Stimulated activated naive CD8-positive, alpha-beta T cell treated with anti-CD3 and anti-CD28 coated beads, Interleukin-15, Interleukin-2, amounts not matched to agents 100 ng/mL and 50 ng/mL, for 24 hours (primary cell): ENCODE results near the gene MRGPRF.

Source experiments
- H3K27ac Mint-ChIP-seq: one replicate; pipeline ENCODE4 v1.8.0; 2021; ENCODE audit warnings: mild to moderate bottlenecking, mixed read lengths
- H3K27me3 Mint-ChIP-seq: one replicate; pipeline ENCODE4 v1.8.0; 2021; ENCODE audit warnings: mixed read lengths
- H3K36me3 Mint-ChIP-seq: one replicate; pipeline ENCODE4 v1.8.0; 2021; ENCODE audit warnings: low read depth, mixed read lengths
- H3K4me1 Mint-ChIP-seq: one replicate; pipeline ENCODE4 v1.8.0; 2021; ENCODE audit warnings: low read depth, mixed read lengths
- H3K4me3 Mint-ChIP-seq: one replicate; pipeline ENCODE4 v1.8.0; 2021; ENCODE audit warnings: mild to moderate bottlenecking, mixed read lengths
- H3K9me3 Mint-ChIP-seq: one replicate; pipeline ENCODE4 v1.8.0; 2021; ENCODE audit warnings: mixed read lengths

Gene MRGPRF

GRCh38 chr11:68994894-68995285, 18.2 kb downstream of the MRGPRF start:
- Mint-ChIP-seq H3K4me3 (no peak overlapping the region), H3K9me3 (no peaks in the 10 kb centered on the region), H3K27ac (no peak overlapping the region), H3K36me3 (no peaks in the 10 kb centered on the region), H3K27me3 (peaks cover 10% of the 10 kb centered on the region), H3K4me1 (no peaks in the 10 kb centered on the region)

GRCh38 chr11:68994161-68994893, 18.7 kb downstream of the MRGPRF start:
- Mint-ChIP-seq H3K27ac (no peak overlapping the region), H3K9me3 (no peaks in the 10 kb centered on the region), H3K4me1 (no peaks in the 10 kb centered on the region), H3K36me3 (no peaks in the 10 kb centered on the region), H3K27me3 (peaks cover 10% of the 10 kb centered on the region), H3K4me3 (no peak overlapping the region)

GRCh38 chr11:68993546-68993945, 19.5 kb downstream of the MRGPRF start:
- no peak overlapping the region for H3K27ac Mint-ChIP-seq
- H3K27me3 Mint-ChIP-seq: peaks cover 14% of the 10 kb centered on the region
- H3K4me3 Mint-ChIP-seq: no peak overlapping the region
- no peaks in the 10 kb centered on the region for H3K9me3 Mint-ChIP-seq
- H3K36me3 Mint-ChIP-seq: no peaks in the 10 kb centered on the region
- no peaks in the 10 kb centered on the region for H3K4me1 Mint-ChIP-seq

- peaks cover 16% of the 10 kb centered on the region for H3K27me3 Mint-ChIP-seq
- no peak overlapping the region for H3K4me3 Mint-ChIP-seq
- H3K4me1 Mint-ChIP-seq: no peaks in the 10 kb centered on the region
- H3K27ac Mint-ChIP-seq: no peak overlapping the region
- H3K9me3 Mint-ChIP-seq: no peaks in the 10 kb centered on the region
- no peaks in the 10 kb centered on the region for H3K36me3 Mint-ChIP-seq
These were observed 20.2 kb downstream of the MRGPRF start for GRCh38 chr11:68992743-68993255.

DNA sequence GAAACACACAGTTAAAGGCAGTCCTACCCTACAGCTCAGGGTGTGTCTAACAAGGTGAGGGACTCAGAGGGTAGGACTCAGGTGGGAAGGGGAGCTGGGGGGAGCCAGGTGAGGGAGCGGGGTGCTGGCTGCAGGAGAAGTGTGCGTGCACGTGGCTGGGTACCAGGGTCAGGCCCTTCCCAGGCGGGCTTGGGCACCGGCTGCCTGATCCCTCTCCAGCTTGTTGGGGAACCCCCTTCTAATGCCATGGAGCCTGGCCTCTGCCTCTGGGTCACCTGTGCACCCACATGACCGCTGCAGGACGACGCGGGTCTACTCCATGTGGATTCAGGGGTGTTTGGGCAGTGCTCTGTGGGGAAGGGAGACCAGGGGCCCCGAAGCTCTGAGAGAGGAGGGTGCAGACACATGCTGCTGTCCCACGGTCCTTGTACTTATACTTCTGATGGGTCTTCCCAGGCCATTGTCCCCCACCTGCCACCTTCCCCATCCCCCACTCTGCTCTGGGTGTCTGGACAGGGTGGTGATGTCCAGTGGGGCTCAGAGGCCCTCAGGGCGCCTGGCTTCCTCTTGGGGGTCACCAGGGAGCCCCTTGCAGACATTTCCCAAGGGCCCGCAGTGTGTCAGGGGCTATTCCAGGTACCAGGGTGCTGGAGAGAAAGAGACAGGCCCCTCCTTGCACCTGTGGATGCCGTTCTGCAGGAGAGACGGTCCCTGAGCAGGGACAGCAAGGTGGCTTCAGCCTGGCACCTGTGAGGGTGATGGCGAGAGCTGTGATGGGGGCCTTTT, 21.9 kb downstream of the MRGPRF start:
- no peaks in the 10 kb centered on the region for H3K36me3 Mint-ChIP-seq
- peaks cover 14% of the 10 kb centered on the region for H3K9me3 Mint-ChIP-seq
- H3K4me1 Mint-ChIP-seq: no peaks in the 10 kb centered on the region
- H3K4me3 Mint-ChIP-seq: no peak overlapping the region
- no peak overlapping the region for H3K27ac Mint-ChIP-seq
- H3K27me3 Mint-ChIP-seq: peaks cover 29% of the 10 kb centered on the region

- Mint-ChIP-seq H3K27me3 (peaks cover 29% of the 10 kb centered on the region), H3K4me1 (no peaks in the 10 kb centered on the region), H3K27ac (no peak overlapping the region), H3K9me3 (peaks cover 14% of the 10 kb centered on the region), H3K4me3 (no peak overlapping the region), H3K36me3 (no peaks in the 10 kb centered on the region)
These were observed 23.0 kb downstream of the MRGPRF start for GRCh38 chr11:68989936-68990606.

DNA sequence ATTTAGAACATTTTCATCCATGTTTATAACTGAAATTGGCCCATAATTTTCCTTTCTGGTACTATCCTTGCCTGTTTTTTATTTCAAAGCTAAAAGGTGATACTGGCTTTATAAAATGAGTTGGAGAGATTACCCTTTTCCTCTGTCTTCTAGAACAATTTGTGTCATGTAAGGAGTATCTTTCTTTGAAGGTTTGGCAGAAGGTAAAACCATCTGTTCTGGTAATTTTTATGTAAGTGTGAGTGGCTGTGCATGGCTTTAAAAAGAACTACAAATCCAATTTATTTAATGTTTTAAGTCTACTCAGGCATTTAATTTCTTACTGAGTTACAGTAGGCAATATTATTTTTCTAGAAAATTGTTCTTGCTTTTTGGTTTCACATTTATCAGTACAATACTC, 24.6 kb downstream of the MRGPRF start:
- peaks cover 14% of the 10 kb centered on the region for H3K9me3 Mint-ChIP-seq
- no peak overlapping the region for H3K4me3 Mint-ChIP-seq
- no peaks in the 10 kb centered on the region for H3K36me3 Mint-ChIP-seq
- peaks cover 29% of the 10 kb centered on the region for H3K27me3 Mint-ChIP-seq
- no peaks in the 10 kb centered on the region for H3K4me1 Mint-ChIP-seq
- H3K27ac Mint-ChIP-seq: no peak overlapping the region

- Mint-ChIP-seq H3K9me3 (peaks cover 14% of the 10 kb centered on the region), H3K27me3 (peaks cover 33% of the 10 kb centered on the region), H3K27ac (no peak overlapping the region), H3K36me3 (no peaks in the 10 kb centered on the region), H3K4me1 (no peaks in the 10 kb centered on the region), H3K4me3 (no peak overlapping the region)
These were observed 25.8 kb downstream of the MRGPRF start for GRCh38 chr11:68987211-68987610.

DNA sequence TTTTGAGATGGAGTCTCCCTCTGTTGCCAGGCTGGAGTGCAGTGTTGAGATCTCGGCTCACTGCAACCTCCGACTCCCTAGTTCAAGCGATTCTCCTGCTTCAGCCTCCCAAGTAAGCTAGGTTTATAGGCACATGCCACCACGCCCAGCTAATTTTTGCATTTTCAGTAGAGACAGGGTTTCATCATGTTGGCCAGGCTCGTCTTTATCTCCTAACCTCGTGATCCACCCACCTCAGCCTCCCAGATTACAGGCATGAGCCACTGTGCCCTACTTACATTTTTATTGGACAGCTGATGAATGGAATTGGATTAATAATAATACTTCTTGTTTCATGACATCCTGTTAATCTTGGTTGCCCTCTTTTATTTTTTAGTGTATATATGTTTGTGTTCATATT, 29.2 kb downstream of the MRGPRF start:
- Mint-ChIP-seq H3K4me3 (no peak overlapping the region), H3K27ac (no peak overlapping the region)

GRCh38 chr11:68982134-68982533, 30.9 kb downstream of the MRGPRF start:
- Mint-ChIP-seq H3K9me3 (peaks cover 10% of the 10 kb centered on the region), H3K36me3 (no peaks in the 10 kb centered on the region), H3K4me3 (no peak overlapping the region), H3K27ac (no peak overlapping the region), H3K27me3 (peaks cover 32% of the 10 kb centered on the region), H3K4me1 (no peaks in the 10 kb centered on the region)

More for the DNA sequence above, 29.2 kb downstream of the MRGPRF start:
- Mint-ChIP-seq H3K27me3 (peaks cover 42% of the 10 kb centered on the region), H3K4me1 (no peaks in the 10 kb centered on the region), H3K36me3 (no peaks in the 10 kb centered on the region), H3K9me3 (peaks cover 14% of the 10 kb centered on the region)

GRCh38 chr11:68980776-68981065, 32.3 kb downstream of the MRGPRF start, which contains the start of gene MRGPRD:
MRGPRD (minus strand) TSS chr11:68980986; CDS start chr11:68980986, 0 bp downstream.
- Mint-ChIP-seq H3K27me3 (peaks cover 23% of the 10 kb centered on the region), H3K4me1 (no peaks in the 10 kb centered on the region), H3K27ac (no peak within 1 kb of the TSS), H3K9me3 (no peaks in the 10 kb centered on the region), H3K36me3 (no peaks in the 10 kb centered on the region), H3K4me3 (no peak within 1 kb of the TSS)

- no peak overlapping the region for H3K4me3 Mint-ChIP-seq
These were observed 32.9 kb downstream of the MRGPRF start for GRCh38 chr11:68979931-68980775.

GRCh38 chr11:68978931-68979594, 34.0 kb downstream of the MRGPRF start:
- Mint-ChIP-seq H3K4me3 (no peak overlapping the region), H3K27me3 (peaks cover 23% of the 10 kb centered on the region), H3K27ac (no peak overlapping the region), H3K4me1 (no peaks in the 10 kb centered on the region), H3K36me3 (no peaks in the 10 kb centered on the region), H3K9me3 (no peaks in the 10 kb centered on the region)

More at GRCh38 chr11:68979931-68980775, 32.9 kb downstream of the MRGPRF start:
- H3K9me3 Mint-ChIP-seq: no peaks in the 10 kb centered on the region
- no peaks in the 10 kb centered on the region for H3K36me3 Mint-ChIP-seq
- H3K27me3 Mint-ChIP-seq: peaks cover 23% of the 10 kb centered on the region
- H3K4me1 Mint-ChIP-seq: no peaks in the 10 kb centered on the region
- H3K27ac Mint-ChIP-seq: no peak overlapping the region

DNA sequence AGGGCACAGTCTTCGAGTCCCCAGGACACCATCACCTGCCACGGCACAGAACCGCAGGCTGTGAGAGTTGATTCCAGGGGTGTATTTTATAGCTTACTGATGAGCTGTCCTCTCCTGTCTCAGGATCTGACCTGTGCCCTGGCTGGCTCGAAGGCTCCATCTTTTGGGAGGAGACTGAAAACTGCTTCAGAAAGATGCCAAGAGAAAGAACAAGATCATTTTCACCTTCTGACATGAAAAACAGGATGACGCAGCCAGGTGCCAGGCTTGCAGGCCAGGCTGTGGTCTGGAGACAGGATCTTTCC, 34.5 kb downstream of the MRGPRF start:
- Mint-ChIP-seq H3K4me1 (no peaks in the 10 kb centered on the region), H3K4me3 (no peak overlapping the region), H3K9me3 (no peaks in the 10 kb centered on the region), H3K27ac (no peak overlapping the region), H3K36me3 (no peaks in the 10 kb centered on the region), H3K27me3 (peaks cover 23% of the 10 kb centered on the region)
